OCI-LY1 (cell line): ENCODE measurements around the gene CMIP.

Experiments used
- H2AFZ ChIP-seq: fragments of 200-600 bp; sonication (generic), shearing (Covaris generic); 2 replicates; pipeline ENCODE4 v1.6.0; 2014; ENCODE audit warnings: antibody characterized with exemption, mild to moderate bottlenecking, low read length
- H3F3A ChIP-seq: fragments of 200-600 bp; sonication (generic), shearing (Covaris generic); 2 replicates; pipeline ENCODE4 v1.6.0; 2014; ENCODE audit warnings: mild to moderate bottlenecking, antibody characterized with exemption, low read length, moderate library complexity; ENCODE audit not compliant: insufficient read depth
- H3K27ac ChIP-seq: fragments of 200-600 bp; sonication (generic); 2 replicates; pipeline ENCODE4 v1.5.1; 2014; ENCODE audit warnings: low read length, mixed run types, mild to moderate bottlenecking, low read depth; ENCODE audit not compliant: poor library complexity, severe bottlenecking
- H3K27me3 ChIP-seq: fragments of 200-600 bp; sonication (generic); 2 replicates; pipeline ENCODE4 v1.6.0; 2014; ENCODE audit warnings: antibody characterized with exemption, mild to moderate bottlenecking, low read length, moderate library complexity; ENCODE audit not compliant: insufficient read depth
- H3K36me3 ChIP-seq: fragments of 200-600 bp; sonication (generic); 2 replicates; pipeline ENCODE4 v1.6.1; 2014; ENCODE audit warnings: mild to moderate bottlenecking, antibody characterized with exemption, low read length, moderate library complexity, mixed read lengths; ENCODE audit not compliant: insufficient read depth
- H3K4me1 ChIP-seq: fragments of 200-600 bp; sonication (generic); 2 replicates; pipeline ENCODE4 v1.5.1; 2014; ENCODE audit warnings: mild to moderate bottlenecking, low read length, moderate library complexity; ENCODE audit not compliant: insufficient read depth, severe bottlenecking
- H3K4me2 ChIP-seq: fragments of 200-600 bp; sonication (generic), shearing (Covaris generic); 2 replicates; pipeline ENCODE4 v1.6.1; 2014; ENCODE audit warnings: low read length
- H3K4me3 ChIP-seq: fragments of 200-600 bp; sonication (generic); 2 replicates; pipeline ENCODE4 v1.5.1; 2014; ENCODE audit warnings: low read length, low read depth, mild to moderate bottlenecking, mixed read lengths; ENCODE audit not compliant: poor library complexity, severe bottlenecking
- H3K79me2 ChIP-seq: fragments of 200-600 bp; shearing (Covaris generic); 2 replicates; pipeline ENCODE4 v1.6.1; 2016; ENCODE audit warnings: mixed run types, low read length, mixed read lengths; ENCODE audit not compliant: insufficient read depth
- H3K9ac ChIP-seq: fragments of 200-600 bp; sonication (generic), shearing (Covaris generic); 2 replicates; pipeline ENCODE4 v1.6.1; 2014; ENCODE audit warnings: mild to moderate bottlenecking, low read length, mixed read lengths
- H3K9me2 ChIP-seq: fragments of 200-600 bp; sonication (generic), shearing (Covaris generic); 2 replicates; pipeline ENCODE4 v1.6.1; 2014; ENCODE audit warnings: low read depth, mild to moderate bottlenecking, low read length, mixed read lengths
- H3K9me3 ChIP-seq: fragments of 200-600 bp; shearing (Covaris generic); 2 replicates; pipeline ENCODE4 v1.6.1; 2014; ENCODE audit warnings: low read length, mixed read lengths
- H4K20me1 ChIP-seq: fragments of 200-600 bp; sonication (generic), shearing (Covaris generic); 2 replicates; pipeline ENCODE4 v1.6.0; 2016; ENCODE audit warnings: mild to moderate bottlenecking, low read length; ENCODE audit not compliant: insufficient read depth
- CTCF ChIP-seq: fragments of 200-600 bp; sonication (generic), shearing (Covaris generic); IDR thresholded peaks from 2 replicates; pipeline ENCODE4 v1.5.1; 2017; ENCODE audit warnings: mild to moderate bottlenecking, antibody characterized with exemption, low read length, moderate library complexity, mixed read lengths
- EZH2 ChIP-seq: fragments of 200-600 bp; sonication (generic), shearing (Covaris generic); IDR thresholded peaks from 2 replicates; pipeline ENCODE4 v1.8.0; 2017; ENCODE audit warnings: borderline replicate concordance, mixed run types, mild to moderate bottlenecking, antibody characterized with exemption, low read length, moderate library complexity, mixed read lengths

CMIP gene

GRCh38 chr16:81597079-81597658 lies 152.6 kb downstream of the CMIP start:
- Histone ChIP-seq H3K27ac (no peak overlapping the region), H3K9me2 (no peaks in the 10 kb centered on the region), H3K79me2 (no peaks in the 10 kb centered on the region), H3K4me1 (no peaks in the 10 kb centered on the region), H3F3A (no peaks in the 10 kb centered on the region), H3K9me3 (no peaks in the 10 kb centered on the region), H3K4me3 (no peak overlapping the region), H2AFZ (no peak overlapping the region), H3K4me2 (no peak overlapping the region), H3K36me3 (no peaks in the 10 kb centered on the region), H4K20me1 (no peaks in the 10 kb centered on the region), H3K9ac (no peak overlapping the region), H3K27me3 (no peaks in the 10 kb centered on the region)
- TF ChIP-seq CTCF (no peak), EZH2 (no peak)

GRCh38 chr16:81598083-81598482 lies 153.5 kb downstream of the CMIP start:
- Histone ChIP-seq H4K20me1 (no peaks in the 10 kb centered on the region), H3K9me3 (no peaks in the 10 kb centered on the region), H3K27ac (no peak overlapping the region), H3K27me3 (no peaks in the 10 kb centered on the region), H3K4me3 (no peak overlapping the region), H3K9me2 (no peaks in the 10 kb centered on the region), H2AFZ (no peak overlapping the region), H3K9ac (no peak overlapping the region), H3K36me3 (no peaks in the 10 kb centered on the region), H3K4me2 (no peak overlapping the region), H3K4me1 (no peaks in the 10 kb centered on the region), H3F3A (no peaks in the 10 kb centered on the region), H3K79me2 (no peaks in the 10 kb centered on the region)
- no peak for TF ChIP-seq EZH2
- TF ChIP-seq CTCF, result peak; percentile 26; the same call in 1 of the 2 replicates

- Histone ChIP-seq H3K4me2 (no peak overlapping the region), H3K4me1 (no peaks in the 10 kb centered on the region), H3K36me3 (no peaks in the 10 kb centered on the region), H3K9me3 (no peaks in the 10 kb centered on the region), H3K79me2 (peaks cover 3% of the 10 kb centered on the region; the same call in 1 of the 2 replicates), H4K20me1 (no peaks in the 10 kb centered on the region), H3K9me2 (no peaks in the 10 kb centered on the region), H2AFZ (no peak overlapping the region), H3K9ac (no peak overlapping the region), H3K27me3 (no peaks in the 10 kb centered on the region), H3K4me3 (no peak overlapping the region), H3F3A (no peaks in the 10 kb centered on the region), H3K27ac (no peak overlapping the region)
- TF ChIP-seq CTCF (no peak), EZH2 (no peak)
Measured at GRCh38 chr16:81599034-81599744, 154.6 kb downstream of the CMIP start.
